DND-41 (cell line): Measurements from ENCODE around the gene VEGFD.

Experiments used
- ATAC-seq: fragments of 200-7000 bp; cut with Tn5 transposase; 3 replicates; pipeline ENCODE4 v1.9.1; 2021; ENCODE audit warnings: low read depth; ENCODE audit not compliant: insufficient read depth
- DNase-seq: peaks from one replicate; pipeline ENCODE4 v3.0.0-alpha.2; 2020
- H2AFZ ChIP-seq: 2 replicates; pipeline ENCODE4 v1.6.0; 2012; ENCODE audit warnings: low read depth, low read length
- H3K27ac ChIP-seq: 2 replicates; pipeline ENCODE4 v1.5.1; 2012; ENCODE audit warnings: low read length, inconsistent platforms
- H3K27me3 ChIP-seq: fragments of 200-600 bp; sonication (generic); 2 replicates; pipeline ENCODE4 v1.6.0; 2012; ENCODE audit warnings: low read length, mild to moderate bottlenecking, inconsistent platforms; ENCODE audit not compliant: insufficient read depth, poor library complexity
- H3K36me3 ChIP-seq: 2 replicates; pipeline ENCODE4 v1.5.1; 2012; ENCODE audit warnings: low read length, inconsistent platforms; ENCODE audit not compliant: insufficient read depth
- H3K4me1 ChIP-seq: 2 replicates; pipeline ENCODE4 v1.5.1; 2012; ENCODE audit warnings: mild to moderate bottlenecking, low read length; ENCODE audit not compliant: insufficient read depth
- H3K4me2 ChIP-seq: 2 replicates; pipeline ENCODE4 v1.6.0; 2012; ENCODE audit warnings: mild to moderate bottlenecking, moderate library complexity, low read length, inconsistent platforms; ENCODE audit not compliant: insufficient read depth
- H3K4me3 ChIP-seq, 2 experiments: fragments of 200-600 bp in 1 of 2; shearing (Covaris generic) in 1 of 2; 2 replicates each; pipeline ENCODE4 v1.5.1; 2012 to 2016; ENCODE audit warnings: inconsistent platforms in 2 of 2, low read length in 2 of 2, mild to moderate bottlenecking in 2 of 2, low read depth in 1 of 2, moderate library complexity in 1 of 2
- H3K79me2 ChIP-seq: 2 replicates; pipeline ENCODE4 v1.6.0; 2012; ENCODE audit warnings: low read length, inconsistent platforms; ENCODE audit not compliant: insufficient read depth
- H3K9ac ChIP-seq: 2 replicates; pipeline ENCODE4 v1.6.0; 2012; ENCODE audit warnings: low read depth, mild to moderate bottlenecking, inconsistent platforms, low read length, moderate library complexity
- H3K9me3 ChIP-seq: 2 replicates; pipeline ENCODE4 v1.5.1; 2012; ENCODE audit warnings: low read length, moderate library complexity, mild to moderate bottlenecking, inconsistent platforms; ENCODE audit not compliant: insufficient read depth, severe bottlenecking
- H4K20me1 ChIP-seq: 2 replicates; pipeline ENCODE4 v1.6.0; 2012; ENCODE audit warnings: low read length; ENCODE audit not compliant: insufficient read depth
- EZH2 ChIP-seq: IDR thresholded peaks from 3 replicates; pipeline ENCODE4 v1.6.1; 2012; ENCODE audit warnings: borderline replicate concordance, low read depth, mild to moderate bottlenecking, moderate library complexity, low read length, inconsistent platforms; ENCODE audit not compliant: severe bottlenecking
- TF ChIP-seq, protein P1 (sequence below): IDR thresholded peaks from 2 replicates; pipeline ENCODE4 v1.5.1; 2012; ENCODE audit warnings: borderline replicate concordance, low read length, moderate library complexity, mild to moderate bottlenecking; ENCODE audit not compliant: poor library complexity, severe bottlenecking; ENCODE audit errors: extremely low read depth

Gene VEGFD

DNA sequence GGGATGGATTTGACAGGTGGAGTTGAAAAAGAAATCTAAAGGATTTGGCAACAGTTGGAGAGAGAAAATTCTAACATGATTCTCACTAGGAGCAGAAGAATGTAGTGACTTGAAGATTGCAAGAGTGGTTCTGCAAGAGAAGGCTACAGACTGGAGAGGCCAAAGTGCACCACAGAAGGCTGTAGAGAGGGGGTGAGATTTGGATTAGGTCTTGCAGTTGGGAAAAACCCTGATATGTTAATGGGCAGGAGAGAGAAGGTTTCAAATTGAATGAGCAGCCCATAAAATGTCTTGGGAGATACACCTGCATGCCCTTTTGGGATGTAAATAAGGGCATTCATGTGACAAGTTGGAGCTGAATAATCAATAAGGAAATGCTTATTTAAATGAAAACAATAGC is 14.7 kb upstream of the VEGFD start:
- Histone ChIP-seq H2AFZ (no peak overlapping the region), H3K9me3 (no peaks in the 10 kb centered on the region), H3K4me3 (no peak overlapping the region), H3K27ac (no peak overlapping the region), H3K36me3 (no peaks in the 10 kb centered on the region), H3K79me2 (no peaks in the 10 kb centered on the region), H3K27me3 (no peaks in the 10 kb centered on the region), H3K4me1 (no peaks in the 10 kb centered on the region), H4K20me1 (no peaks in the 10 kb centered on the region), H3K9ac (no peak overlapping the region), H3K4me2 (no peak overlapping the region)
- DNase-seq (no peak), ATAC-seq (no peak)
- no peak for TF ChIP-seq EZH2
- TF ChIP-seq, protein P1, sequence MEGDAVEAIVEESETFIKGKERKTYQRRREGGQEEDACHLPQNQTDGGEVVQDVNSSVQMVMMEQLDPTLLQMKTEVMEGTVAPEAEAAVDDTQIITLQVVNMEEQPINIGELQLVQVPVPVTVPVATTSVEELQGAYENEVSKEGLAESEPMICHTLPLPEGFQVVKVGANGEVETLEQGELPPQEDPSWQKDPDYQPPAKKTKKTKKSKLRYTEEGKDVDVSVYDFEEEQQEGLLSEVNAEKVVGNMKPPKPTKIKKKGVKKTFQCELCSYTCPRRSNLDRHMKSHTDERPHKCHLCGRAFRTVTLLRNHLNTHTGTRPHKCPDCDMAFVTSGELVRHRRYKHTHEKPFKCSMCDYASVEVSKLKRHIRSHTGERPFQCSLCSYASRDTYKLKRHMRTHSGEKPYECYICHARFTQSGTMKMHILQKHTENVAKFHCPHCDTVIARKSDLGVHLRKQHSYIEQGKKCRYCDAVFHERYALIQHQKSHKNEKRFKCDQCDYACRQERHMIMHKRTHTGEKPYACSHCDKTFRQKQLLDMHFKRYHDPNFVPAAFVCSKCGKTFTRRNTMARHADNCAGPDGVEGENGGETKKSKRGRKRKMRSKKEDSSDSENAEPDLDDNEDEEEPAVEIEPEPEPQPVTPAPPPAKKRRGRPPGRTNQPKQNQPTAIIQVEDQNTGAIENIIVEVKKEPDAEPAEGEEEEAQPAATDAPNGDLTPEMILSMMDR: no peak

DNA sequence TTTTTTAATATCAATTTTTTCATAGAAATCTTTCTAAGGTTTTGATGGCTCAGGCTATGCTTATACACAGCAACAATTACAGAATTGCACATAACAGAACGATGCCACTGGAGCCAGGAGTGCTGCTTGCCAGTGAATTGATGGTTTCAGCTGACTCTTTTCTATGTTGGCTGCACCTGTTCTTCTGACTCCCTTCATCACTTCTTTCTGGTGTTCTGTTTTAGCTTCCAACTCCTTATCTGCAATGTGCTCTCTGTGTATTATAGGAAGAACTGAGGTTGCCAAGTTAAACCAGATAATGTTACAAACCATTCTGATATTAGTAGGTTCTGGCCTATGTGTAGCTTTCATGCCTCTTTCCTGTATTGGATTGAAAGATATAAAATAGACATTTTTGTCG is 11.6 kb upstream of the VEGFD start:
- H3K27ac ChIP-seq: no peak overlapping the region
- no peaks in the 10 kb centered on the region for H3K79me2 ChIP-seq
- H3K4me1 ChIP-seq: no peaks in the 10 kb centered on the region
- DNase-seq (no peak), ATAC-seq (no peak)
- H3K4me3 ChIP-seq: no peak overlapping the region
- H3K9me3 ChIP-seq: no peaks in the 10 kb centered on the region
- no peak overlapping the region for H3K9ac ChIP-seq
- H3K36me3 ChIP-seq: no peaks in the 10 kb centered on the region
- no peaks in the 10 kb centered on the region for H3K27me3 ChIP-seq
- H4K20me1 ChIP-seq: no peaks in the 10 kb centered on the region
- no peak overlapping the region for H2AFZ ChIP-seq
- TF ChIP-seq, protein P1: no peak
- TF ChIP-seq EZH2: no peak
- H3K4me2 ChIP-seq: no peak overlapping the region

DNA sequence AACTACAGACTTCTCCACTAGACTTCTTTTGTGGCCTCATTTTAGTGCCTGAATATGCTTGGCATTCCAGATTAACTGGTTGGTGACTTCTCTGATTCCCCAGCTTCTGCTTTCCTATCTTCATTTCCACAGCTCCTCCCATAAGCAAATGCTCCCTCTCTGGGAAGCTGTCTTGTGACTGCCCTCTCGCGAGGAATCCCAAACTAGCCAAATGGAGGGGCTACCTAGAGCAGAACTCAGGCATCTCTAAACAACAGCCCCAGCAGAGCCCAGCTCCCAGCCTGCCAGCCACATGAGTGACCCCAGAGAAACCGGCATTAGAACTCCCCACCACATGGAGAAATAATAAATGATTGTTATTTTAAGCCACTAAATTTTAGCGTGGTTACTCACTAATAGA is 7.6 kb upstream of the VEGFD start:
- no peaks in the 10 kb centered on the region for H3K27me3 ChIP-seq

More for the DNA sequence above, 7.6 kb upstream of the VEGFD start:
- TF ChIP-seq, protein P1: no peak
- TF ChIP-seq EZH2: no peak
- ATAC-seq: no peak
- no peaks in the 10 kb centered on the region for H3K4me1 ChIP-seq
- no peak overlapping the region for H3K4me2 ChIP-seq
- no peaks in the 10 kb centered on the region for H3K36me3 ChIP-seq
- no peaks in the 10 kb centered on the region for H4K20me1 ChIP-seq
- no peaks in the 10 kb centered on the region for H3K79me2 ChIP-seq
- H3K9ac ChIP-seq: no peak overlapping the region
- no peaks in the 10 kb centered on the region for H3K9me3 ChIP-seq
- no peak for DNase-seq
- no peak overlapping the region for H3K27ac ChIP-seq
- H3K4me3 ChIP-seq: no peak overlapping the region
- no peak overlapping the region for H2AFZ ChIP-seq
